ENCODE results near the gene KLHL40.

KLHL40 gene

DNA sequence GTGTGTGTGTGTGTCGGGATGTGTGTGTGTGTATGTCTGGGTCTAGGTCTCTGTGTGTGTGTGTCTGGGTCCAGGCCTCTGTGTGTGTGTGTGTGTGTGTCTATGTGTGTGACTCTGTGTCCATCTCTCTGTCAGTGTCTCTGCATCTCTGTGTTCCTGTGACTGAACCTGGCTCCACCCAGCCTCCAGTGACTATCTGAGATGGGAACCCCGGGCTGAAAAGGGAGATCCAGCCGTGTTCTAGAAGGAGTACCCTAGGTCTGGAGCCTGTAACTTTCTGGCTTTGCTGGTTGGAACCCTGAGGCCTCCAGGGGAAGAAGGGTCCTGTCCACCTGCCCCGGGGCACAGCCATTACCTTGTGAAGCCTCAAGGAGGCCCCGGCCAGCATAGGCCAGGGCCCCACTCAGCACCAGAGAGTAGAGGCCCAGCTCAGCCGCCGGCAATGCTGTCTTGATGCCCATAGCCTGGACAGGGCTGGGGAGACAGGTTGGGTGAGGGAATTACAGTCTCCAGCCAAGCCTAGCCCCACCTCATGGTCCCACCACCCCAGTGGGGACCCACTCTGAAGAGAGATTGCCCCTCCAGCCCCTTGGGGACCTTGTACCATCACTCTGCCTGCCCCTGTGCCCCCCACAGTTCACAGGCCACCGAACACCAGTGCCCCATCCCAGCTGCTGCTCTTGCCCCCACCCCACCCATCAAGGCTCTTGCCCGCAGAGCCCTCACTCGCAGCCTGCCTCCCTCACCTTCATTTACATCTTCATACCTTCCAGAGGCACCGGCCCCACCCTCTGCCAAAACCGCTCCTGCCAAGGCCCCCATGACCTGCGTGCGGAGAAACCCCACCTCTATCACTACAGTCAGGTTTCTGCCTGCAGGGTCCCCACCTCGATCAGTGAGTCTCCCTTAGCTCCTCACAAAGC is 15.3 kb downstream of the KLHL40 start:
- TF ChIP-seq EZH2 (IDR thresholded peaks at IDR 0.05) (no peak), POLR2AphosphoS5 (IDR thresholded peaks at IDR 0.05; ENCODE audit: borderline replicate concordance, low read depth, low read length) (no peak), FOXP2 (optimal IDR thresholded peaks at IDR 0.05; ENCODE audit: control extremely low read depth, extremely low read length, insufficient read depth) (no peak)
- H3K9me3 ChIP-seq (ENCODE audit: low read depth, low read length) = no peaks in the 10 kb centered on the region
- H3K27ac ChIP-seq = no peak overlapping the region
- no peaks in the 10 kb centered on the region for H3K36me3 ChIP-seq (ENCODE audit: insufficient read depth, low read length)
- H3K4me3 ChIP-seq = no peak overlapping the region
- no peak overlapping the region for H3K9ac ChIP-seq (ENCODE audit: insufficient read length)
- no peak for DNase-seq (ENCODE audit: low read depth, low spot score)

DNA sequence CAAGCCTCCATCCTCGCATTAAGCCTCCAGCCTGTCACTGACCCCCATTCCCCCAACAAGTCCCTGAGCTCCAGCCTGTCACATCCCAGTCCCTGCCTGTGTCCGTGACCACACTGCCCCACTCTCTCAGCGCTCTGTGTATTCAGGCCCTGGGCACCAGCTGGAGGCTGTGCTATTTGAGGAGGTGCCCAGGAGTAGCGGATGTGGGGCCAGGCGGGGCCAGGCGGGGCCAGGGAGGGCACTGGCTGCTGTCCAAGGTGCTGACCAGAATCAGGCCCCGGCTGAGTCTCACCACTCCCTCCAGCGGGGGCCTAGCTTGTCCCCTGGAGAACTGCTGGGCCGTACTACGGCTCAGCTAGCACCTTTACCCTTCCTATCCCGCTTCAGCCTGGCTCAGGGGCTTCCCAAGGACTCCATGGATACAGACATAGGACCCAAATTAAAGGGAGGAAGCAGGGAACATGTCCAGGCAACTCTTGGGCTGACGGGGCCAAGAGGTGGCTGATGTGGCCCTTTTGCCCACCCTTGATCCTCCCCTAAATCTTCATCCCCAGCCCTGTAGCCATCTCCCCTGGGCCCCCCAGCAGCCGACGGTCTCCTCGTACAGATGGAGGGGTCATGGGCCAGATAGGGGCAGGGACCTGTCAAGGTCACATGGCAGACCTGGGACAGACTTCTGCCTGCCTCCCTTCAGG is 16.2 kb downstream of the KLHL40 start:
- Histone ChIP-seq H3K4me3 (no peak overlapping the region), H3K9ac (ENCODE audit: insufficient read length) (no peak overlapping the region), H3K27ac (no peak overlapping the region), H3K36me3 (ENCODE audit: insufficient read depth, low read length) (no peaks in the 10 kb centered on the region), H3K9me3 (ENCODE audit: low read depth, low read length) (no peaks in the 10 kb centered on the region)
- TF ChIP-seq FOXP2 (optimal IDR thresholded peaks at IDR 0.05; ENCODE audit: control extremely low read depth, extremely low read length, insufficient read depth) = no peak
- no peak for TF ChIP-seq EZH2 (IDR thresholded peaks at IDR 0.05)
- no peak for TF ChIP-seq POLR2AphosphoS5 (IDR thresholded peaks at IDR 0.05; ENCODE audit: borderline replicate concordance, low read depth, low read length)
- no peak for DNase-seq (ENCODE audit: low read depth, low spot score)

DNA sequence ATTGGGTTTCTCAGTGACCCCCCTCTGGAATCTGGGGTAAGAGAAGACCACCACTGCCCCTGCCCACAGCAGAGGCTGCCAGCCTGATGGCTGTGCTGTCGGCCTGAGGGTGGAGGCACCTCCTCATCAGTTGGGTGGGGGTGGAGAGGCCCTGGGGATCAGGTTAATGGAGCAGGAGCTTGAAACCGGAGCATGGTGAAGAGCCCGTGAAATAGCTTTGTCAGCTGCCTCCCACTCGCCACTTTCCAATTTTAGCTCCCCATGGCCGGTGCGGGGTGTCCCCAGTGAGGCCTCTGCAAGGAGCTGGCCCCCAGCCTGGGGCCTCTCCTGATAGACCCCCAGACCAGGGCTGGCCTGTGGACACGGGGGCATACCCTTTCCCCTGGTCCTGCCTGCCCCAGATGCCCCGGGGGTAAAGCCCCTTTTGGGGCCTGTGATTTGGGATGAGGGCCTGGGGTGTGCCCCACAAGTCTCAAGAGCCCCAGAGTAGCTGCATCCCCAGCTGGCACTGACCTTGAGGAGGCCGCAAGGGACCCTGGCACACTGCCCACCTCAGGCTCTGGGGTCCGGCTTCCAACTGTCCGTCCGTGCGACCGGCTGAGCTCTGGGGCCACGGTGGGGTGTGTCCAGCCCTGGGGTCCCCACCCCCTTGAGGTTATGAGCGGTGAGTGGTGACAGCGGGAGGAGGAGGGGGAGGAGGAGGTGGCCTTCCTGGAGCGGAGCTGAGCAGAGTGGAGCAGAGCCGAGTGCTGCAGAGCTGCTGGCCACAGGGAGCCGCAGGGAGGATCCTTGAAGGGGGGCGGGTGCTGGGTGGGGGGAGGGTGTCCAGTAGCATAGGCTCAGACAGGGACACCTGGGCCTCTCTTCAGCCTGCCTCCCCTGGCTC is 17.0 kb downstream of the KLHL40 start, which contains the start of gene HHATL:
TSS of gene HHATL (minus strand) at position 733 of the 886 bp plus-strand sequence. CDS start 1,972 bp downstream, outside the sequence.
- no peak for DNase-seq (ENCODE audit: low read depth, low spot score)
- Histone ChIP-seq H3K36me3 (ENCODE audit: insufficient read depth, low read length) (no peaks in the 10 kb centered on the region), H3K4me3 (no peak within 1 kb of the TSS), H3K9ac (ENCODE audit: insufficient read length) (no peak within 1 kb of the TSS), H3K9me3 (ENCODE audit: low read depth, low read length) (no peaks in the 10 kb centered on the region), H3K27ac (no peak within 1 kb of the TSS)
- no peak for TF ChIP-seq EZH2 (IDR thresholded peaks at IDR 0.05)
- TF ChIP-seq FOXP2 (optimal IDR thresholded peaks at IDR 0.05; ENCODE audit: control extremely low read depth, extremely low read length, insufficient read depth) = no peak
- no peak for TF ChIP-seq POLR2AphosphoS5 (IDR thresholded peaks at IDR 0.05; ENCODE audit: borderline replicate concordance, low read depth, low read length)

DNA sequence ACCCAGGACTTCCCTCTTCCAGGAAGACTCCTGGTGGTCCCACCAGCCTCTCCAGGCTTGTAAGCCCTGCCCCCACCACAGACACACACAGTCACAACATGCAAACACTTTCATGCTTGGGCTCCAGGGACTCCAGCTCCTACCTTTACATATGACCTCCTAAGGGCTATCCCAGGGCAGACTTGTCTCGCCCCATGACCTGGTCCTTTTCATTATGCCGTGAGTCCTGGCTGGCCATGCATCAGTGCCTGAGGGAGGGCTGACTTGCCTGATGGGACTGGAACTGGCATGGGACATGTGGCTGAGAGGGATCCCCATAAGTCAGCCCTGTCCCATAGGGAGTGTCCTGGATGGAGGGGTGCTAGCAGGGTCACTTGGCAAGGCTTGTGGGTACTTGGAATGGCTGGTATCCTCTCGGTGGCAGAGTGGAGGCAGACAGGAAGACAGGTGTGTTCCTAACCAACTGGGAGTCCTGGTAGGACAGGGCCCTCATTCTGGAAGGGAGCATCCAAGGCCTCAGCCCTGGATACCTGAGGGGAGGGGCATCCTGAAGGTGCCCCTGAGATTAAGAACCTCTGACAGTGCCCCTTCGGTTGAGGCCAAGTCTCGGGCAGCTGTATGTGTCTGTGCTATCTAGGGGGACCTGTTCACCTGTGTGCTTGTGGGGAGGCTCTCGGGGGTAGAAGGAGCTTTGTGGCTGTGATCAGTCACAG is 17.8 kb downstream of the KLHL40 start:
- no peaks in the 10 kb centered on the region for H3K9me3 ChIP-seq (ENCODE audit: low read depth, low read length)
- no peak overlapping the region for H3K9ac ChIP-seq (ENCODE audit: insufficient read length)
- H3K4me3 ChIP-seq = no peak overlapping the region
- no peak for TF ChIP-seq FOXP2 (optimal IDR thresholded peaks at IDR 0.05; ENCODE audit: control extremely low read depth, extremely low read length, insufficient read depth)
- TF ChIP-seq POLR2AphosphoS5 (IDR thresholded peaks at IDR 0.05; ENCODE audit: borderline replicate concordance, low read depth, low read length) = no peak
- TF ChIP-seq EZH2 (IDR thresholded peaks at IDR 0.05) = no peak
- no peak for DNase-seq (ENCODE audit: low read depth, low spot score)
- H3K27ac ChIP-seq = no peak overlapping the region
- no peaks in the 10 kb centered on the region for H3K36me3 ChIP-seq (ENCODE audit: insufficient read depth, low read length)

DNA sequence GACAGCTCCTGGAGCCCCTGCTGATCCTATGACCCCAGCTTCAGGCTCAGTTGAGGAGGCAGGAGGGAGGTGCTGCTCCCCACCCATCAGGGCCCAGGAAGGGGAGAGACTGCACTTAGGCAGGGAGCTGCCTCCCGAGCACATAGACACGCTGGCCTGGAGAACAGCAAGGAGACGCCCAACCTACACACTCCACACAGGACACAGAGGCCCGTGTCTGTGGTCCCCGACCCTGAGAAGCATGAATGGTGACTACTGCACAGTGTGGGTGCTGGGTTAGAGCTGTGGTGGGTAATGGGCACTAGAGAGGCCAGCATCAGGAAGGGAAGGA is 18.3 kb downstream of the KLHL40 start:
- Histone ChIP-seq H3K9me3 (ENCODE audit: low read depth, low read length) (no peaks in the 10 kb centered on the region), H3K4me3 (no peak overlapping the region), H3K27ac (no peak overlapping the region), H3K36me3 (ENCODE audit: insufficient read depth, low read length) (no peaks in the 10 kb centered on the region), H3K9ac (ENCODE audit: insufficient read length) (no peak overlapping the region)
- DNase-seq (ENCODE audit: low read depth, low spot score) = no peak
- TF ChIP-seq POLR2AphosphoS5 (IDR thresholded peaks at IDR 0.05; ENCODE audit: borderline replicate concordance, low read depth, low read length) (no peak), EZH2 (IDR thresholded peaks at IDR 0.05) (no peak), FOXP2 (optimal IDR thresholded peaks at IDR 0.05; ENCODE audit: control extremely low read depth, extremely low read length, insufficient read depth) (no peak)

DNA sequence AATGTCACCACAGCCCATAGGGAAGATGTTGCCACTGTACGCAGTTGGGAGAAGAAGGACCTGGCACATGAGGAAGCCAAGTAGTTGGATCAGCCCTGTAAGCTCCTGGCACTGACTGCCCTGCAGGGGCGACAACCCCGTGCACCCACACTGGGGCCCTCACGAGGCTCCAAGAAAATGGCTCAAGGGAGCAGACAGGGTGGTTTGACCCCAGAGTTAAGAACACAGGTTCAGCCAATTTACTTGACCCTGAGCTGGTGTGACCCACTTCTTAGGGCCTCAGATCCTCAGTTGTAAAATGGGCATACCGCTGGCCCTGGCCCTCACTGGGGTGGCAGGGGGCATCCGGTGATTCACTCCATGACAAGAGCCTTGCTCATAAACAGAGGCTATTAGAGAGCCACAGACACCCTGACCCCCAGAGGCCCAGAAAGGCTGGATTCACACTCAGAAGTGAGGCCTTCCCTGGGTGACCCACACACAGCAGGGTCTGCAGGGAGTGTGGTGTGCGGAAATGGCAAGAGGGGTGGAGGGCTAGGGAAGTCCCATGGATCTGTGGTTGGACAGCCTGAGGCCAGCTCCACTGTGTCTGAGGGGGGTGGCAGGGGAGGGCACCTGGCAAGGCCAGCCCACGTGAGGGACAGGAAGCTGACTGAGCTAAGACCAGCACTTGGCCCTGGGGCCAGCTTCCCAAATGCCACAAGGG is 19.0 kb downstream of the KLHL40 start:
- H3K36me3 ChIP-seq (ENCODE audit: insufficient read depth, low read length) = no peaks in the 10 kb centered on the region
- H3K9me3 ChIP-seq (ENCODE audit: low read depth, low read length) = no peaks in the 10 kb centered on the region
- no peak overlapping the region for H3K4me3 ChIP-seq
- no peak overlapping the region for H3K9ac ChIP-seq (ENCODE audit: insufficient read length)
- no peak overlapping the region for H3K27ac ChIP-seq
- no peak for DNase-seq (ENCODE audit: low read depth, low spot score)
- no peak for TF ChIP-seq FOXP2 (optimal IDR thresholded peaks at IDR 0.05; ENCODE audit: control extremely low read depth, extremely low read length, insufficient read depth)
- no peak for TF ChIP-seq EZH2 (IDR thresholded peaks at IDR 0.05)
- TF ChIP-seq POLR2AphosphoS5 (IDR thresholded peaks at IDR 0.05; ENCODE audit: borderline replicate concordance, low read depth, low read length) = no peak
